Ovary (tissue), 3 donors: ENCODE measurements around the gene NLGN1.

Experiments used
- EP300 ChIP-seq: sonication (generic); formaldehyde crosslinking; IDR thresholded peaks from one replicate; pipeline ENCODE4 v1.6.1; 2017; ENCODE audit warnings: antibody characterized with exemption
- POLR2A ChIP-seq: fragments of 450-650 bp; IDR thresholded peaks from one replicate; pipeline ENCODE4 v1.6.1; 2017; ENCODE audit warnings: antibody characterized with exemption, mild to moderate bottlenecking, moderate library complexity
- TF ChIP-seq, protein P1 (sequence below), 3 donors: fragments of 450-650 bp in 2 of 3; fragments of 200-600 bp in 1 of 3; IDR thresholded peaks; one replicate each; pipeline versions ENCODE4 v1.5.1 to v1.8.0; 2016 to 2022; ENCODE audit warnings: antibody characterized with exemption in 3 of 3, mild to moderate bottlenecking in 1 of 3
- donor health status: DM: no; HTN: no; CAD: no.

DNA sequence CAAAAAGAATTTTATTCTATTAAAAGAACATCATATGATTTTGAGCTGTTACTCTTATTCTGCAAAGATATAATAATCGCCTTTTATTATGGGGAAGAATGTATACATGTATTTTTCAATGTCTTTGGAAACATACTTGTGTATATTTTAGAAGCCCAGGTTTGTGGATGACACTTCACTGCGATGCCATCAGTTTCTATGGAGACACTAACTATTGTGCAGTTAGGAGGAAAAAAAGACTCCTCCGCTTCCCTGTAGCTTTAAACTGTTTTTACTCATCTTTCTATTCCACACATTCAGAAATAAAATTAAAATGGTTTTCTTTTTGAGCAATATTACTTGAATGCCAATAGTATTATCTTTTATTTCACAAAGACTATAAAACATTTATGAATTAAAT, 305.0 kb downstream of the NLGN1 start:
- TF ChIP-seq POLR2A (no peak), EP300 (no peak)
- TF ChIP-seq, protein P1, sequence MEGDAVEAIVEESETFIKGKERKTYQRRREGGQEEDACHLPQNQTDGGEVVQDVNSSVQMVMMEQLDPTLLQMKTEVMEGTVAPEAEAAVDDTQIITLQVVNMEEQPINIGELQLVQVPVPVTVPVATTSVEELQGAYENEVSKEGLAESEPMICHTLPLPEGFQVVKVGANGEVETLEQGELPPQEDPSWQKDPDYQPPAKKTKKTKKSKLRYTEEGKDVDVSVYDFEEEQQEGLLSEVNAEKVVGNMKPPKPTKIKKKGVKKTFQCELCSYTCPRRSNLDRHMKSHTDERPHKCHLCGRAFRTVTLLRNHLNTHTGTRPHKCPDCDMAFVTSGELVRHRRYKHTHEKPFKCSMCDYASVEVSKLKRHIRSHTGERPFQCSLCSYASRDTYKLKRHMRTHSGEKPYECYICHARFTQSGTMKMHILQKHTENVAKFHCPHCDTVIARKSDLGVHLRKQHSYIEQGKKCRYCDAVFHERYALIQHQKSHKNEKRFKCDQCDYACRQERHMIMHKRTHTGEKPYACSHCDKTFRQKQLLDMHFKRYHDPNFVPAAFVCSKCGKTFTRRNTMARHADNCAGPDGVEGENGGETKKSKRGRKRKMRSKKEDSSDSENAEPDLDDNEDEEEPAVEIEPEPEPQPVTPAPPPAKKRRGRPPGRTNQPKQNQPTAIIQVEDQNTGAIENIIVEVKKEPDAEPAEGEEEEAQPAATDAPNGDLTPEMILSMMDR (IDR thresholded peaks at IDR 0.05), result no peak
